HEK293 (cell line): ENCODE measurements around the gene NLRP9.

Experiments
- PRDM10 ChIP-seq: fragments of 450-650 bp; formaldehyde crosslinking; IDR thresholded peaks from 2 replicates; pipeline ENCODE4 v1.5.1; 2016; ENCODE audit warnings: missing biosample characterization, missing genetic modification characterization
- ZNF544 ChIP-seq: fragments of 450-650 bp; formaldehyde crosslinking; IDR thresholded peaks from 2 replicates; pipeline ENCODE4 v1.5.0; 2017; ENCODE audit warnings: missing biosample characterization, missing genetic modification characterization

GRCh38 chr19:55674459-55674840, 63.8 kb downstream of the NLRP9 start:
- TF ChIP-seq ZNF544 (tag by site-specific recombination), result no peak
- no peak for TF ChIP-seq PRDM10 (tag by site-specific recombination)
